HepG2 (cell line): ENCODE data around the gene GC. TPM values are rescaled to one million over a fixed set of nuclear protein-coding genes. Genes with fewer than 3 reads are reported as not detected.

ENCODE experiments used
- ATAC-seq: fragments of 200-7000 bp; cut with Tn5 transposase; 3 replicates; pipeline ENCODE4 v1.9.1; 2020; ENCODE audit warnings: mild to moderate bottlenecking, moderate library complexity
- BruUV-seq: library from RNA; stranded (reverse); fragments of 400-500 nt; replicated peaks from 2 replicates; lab custom pipeline; 2021; lab: Mats Ljungman, UMichigan
- CTCF ChIA-PET: fragments of 300-600 bp; formaldehyde crosslinking; extraction: SDS; loops from one replicate; lab custom pipeline; 2021; ENCODE audit warnings: low total read pairs, inconsistent platforms, low intra/inter-chr PET ratio; lab: Yijun Ruan, JAX
- POLR2A ChIA-PET: fragments of 350-600 bp; sonication (Branson Sonifier 250); formaldehyde crosslinking; loops from one replicate; lab custom pipeline; 2020; ENCODE audit warnings: antibody characterized with exemption, inconsistent platforms; lab: Yijun Ruan, JAX
- DNase-seq: peaks from one replicate; pipeline ENCODE4 v3.0.0-alpha.2; 2015; ENCODE audit warnings: low spot score
- FAIRE-seq: peaks from 3 replicates; lab custom pipeline; 2011; peaks lifted over from hg19 to GRCh38; lab: Jason Lieb, UNC
- H2AFZ ChIP-seq: one replicate; pipeline ENCODE4 v1.6.1; 2011; ENCODE audit warnings: low read length, inconsistent platforms
- H3K27ac ChIP-seq: fragments of 300-600 bp; 3 replicates; pipeline ENCODE4 v1.8.0; 2011; ENCODE audit warnings: mixed run types, mild to moderate bottlenecking, mixed read lengths, low read length, inconsistent platforms; ENCODE audit not compliant: insufficient read depth; ENCODE audit errors: extremely low read length
- H3K27me3 ChIP-seq, 2 experiments: fragments of 200-600 bp in 1 of 2; 2 replicates in 1 of 2; 3 replicates in 1 of 2; pipeline versions ENCODE4 v1.6.0 to v1.8.0; 2011; ENCODE audit warnings: low read length in 2 of 2, mild to moderate bottlenecking in 2 of 2, moderate library complexity in 2 of 2, inconsistent platforms in 1 of 2; ENCODE audit not compliant: insufficient read depth in 2 of 2, control insufficient read depth in 1 of 2
- H3K36me3 ChIP-seq, 2 experiments: fragments of 200-600 bp in 1 of 2; replicated peaks in 1 of 2; 2 replicates in 1 of 2; 3 replicates in 1 of 2; pipeline versions ENCODE4 v1.5.1 to v1.8.0; 2011; ENCODE audit warnings: low read length in 2 of 2, inconsistent platforms in 1 of 2; ENCODE audit not compliant: insufficient read depth in 2 of 2, control insufficient read depth in 1 of 2
- H3K4me1 ChIP-seq: 2 replicates; pipeline ENCODE4 v1.5.1; 2012; ENCODE audit warnings: low read length, inconsistent platforms; ENCODE audit not compliant: insufficient read depth
- H3K4me2 ChIP-seq: 2 replicates; pipeline ENCODE4 v1.6.0; 2011; ENCODE audit warnings: low read depth, low read length, inconsistent platforms
- H3K4me3 ChIP-seq, 3 experiments: fragments of 200-600 bp in 1 of 3; sonication (generic), shearing (Covaris generic) in 1 of 3; replicated peaks in 1 of 3; 2 replicates each; pipeline ENCODE4 v1.5.1; 2011 to 2016; ENCODE audit warnings: low read length in 3 of 3, inconsistent platforms in 2 of 3, low read depth in 2 of 3, mild to moderate bottlenecking in 2 of 3, control low read depth in 1 of 3, mixed read lengths in 1 of 3; ENCODE audit not compliant: insufficient read depth in 1 of 3
- H3K79me2 ChIP-seq: one replicate; pipeline ENCODE4 v1.6.1; 2011; ENCODE audit warnings: low read length, inconsistent platforms; ENCODE audit not compliant: insufficient read depth
- H3K9ac ChIP-seq: 2 replicates; pipeline ENCODE4 v1.6.0; 2011; ENCODE audit warnings: mild to moderate bottlenecking, low read depth, low read length, inconsistent platforms; ENCODE audit not compliant: insufficient read depth
- H3K9me3 ChIP-seq: 2 replicates; pipeline ENCODE4 v1.5.1; 2012; ENCODE audit warnings: mild to moderate bottlenecking, low read length
- H4K20me1 ChIP-seq: 2 replicates; pipeline ENCODE4 v1.6.0; 2011; ENCODE audit warnings: inconsistent platforms, mild to moderate bottlenecking, low read length, moderate library complexity; ENCODE audit not compliant: insufficient read depth
- KAT8 ChIP-seq: IDR thresholded peaks from 2 replicates; pipeline ENCODE4 v1.6.1; 2016; ENCODE audit warnings: missing genetic modification reagents, missing compliant biosample characterization
- TCF7L2 ChIP-seq: IDR thresholded peaks from 2 replicates; pipeline ENCODE4 v1.6.1; 2011; ENCODE audit warnings: mild to moderate bottlenecking, low read depth, low read length, moderate library complexity
- THAP9 ChIP-seq: sonication (generic); formaldehyde crosslinking; IDR thresholded peaks from 2 replicates; pipeline ENCODE4; 2020; ENCODE audit warnings: missing genetic modification reagents, mild to moderate bottlenecking, borderline replicate concordance
- WGBS: methylation state at CpG from one replicate; pipeline ENCODE4 v1.1.6; 2017; ENCODE audit warnings: low lambda C conversion rate; 5-methylcytosine and 5-hydroxymethylcytosine counted together
- in situ Hi-C: cut with HindIII; loops from 2 replicates; pipeline ENCODE4 v1.10.0; 2017; ENCODE audit warnings: low pct_unique_long_range_greater_than_20kb; ENCODE audit not compliant: extremely low pct_ligation_motif_present
- intact Hi-C: fragments of 100-400 bp; cut with micrococcal nuclease; formaldehyde crosslinking; loops from one replicate; pipeline ENCODE4 v1.10.0; 2022; ENCODE audit not compliant: unreplicated experiment
- polyA plus RNA-seq, 8 experiments: library from polyadenylated mRNA; depleted of rRNA in 3 of 8; stranded (reverse) in 7 of 8; unstranded in 1 of 8; fragments of >200 nt; fragmentation: Illumina TruSeq in 4 of 8; extraction: Trizol in 4 of 8; gene quantifications; 2 replicates each; pipeline versions ENCODE4 v1.2.1 to v1.2.3, GENCODE V29; 2011 to 2016; ENCODE audit warnings: low read depth in 4 of 8, missing spikeins in 1 of 8, mixed read lengths in 1 of 8; ENCODE audit not compliant: insufficient read depth in 1 of 8
- small RNA-seq, 3 experiments: library from RNA; depleted of rRNA; stranded (forward); fragments of <200 nt; gene quantifications; one replicate each; pipeline ENCODE3, GENCODE V24; 2012; ENCODE audit warnings: low read depth in 2 of 3, low replicate concordance in 1 of 3; ENCODE audit not compliant: insufficient read length in 3 of 3, insufficient read depth in 2 of 3
- total RNA-seq, 5 experiments: library from RNA; depleted of rRNA; stranded (reverse); fragments of >200 nt; fragmentation: Illumina TruSeq; extraction: Trizol; gene quantifications; 2 replicates each; pipeline ENCODE4 v1.2.3, GENCODE V29; 2016; ENCODE audit warnings: low read depth in 1 of 5

GC gene
- total and polyA plus RNA-seq, 2 of the 13 experiments (the other 11 are each of a cell fraction or from before 2014, with no cell fraction given), result 0.18 to 0.35 TPM

GRCh38 chr4:71692198-71692597 is 91.7 kb downstream of the GC start:
- Histone ChIP-seq H3K27me3 (no peaks in the 10 kb centered on the region), H2AFZ (no peak overlapping the region), H4K20me1 (no peaks in the 10 kb centered on the region), H3K27ac (no peak overlapping the region), H3K4me2 (no peak overlapping the region), H3K9ac (no peak overlapping the region), H3K4me1 (no peaks in the 10 kb centered on the region), H3K36me3 (no peaks in the 10 kb centered on the region), H3K9me3 (no peaks in the 10 kb centered on the region), H3K79me2 (no peaks in the 10 kb centered on the region), H3K4me3 (no peak overlapping the region)
- ChIA-PET POLR2A (no interaction called here), CTCF (no interaction called here)
- in situ Hi-C loops, result no loop called here
- whole genome bisulfite sequencing, result 0% methylated on average over 2 of the region's 2 CpGs
- no TSS peak for BruUV-seq
- ATAC-seq (no peak), DNase-seq (no peak), FAIRE-seq (no peak)
- intact Hi-C loops, result no loop called here
- no peak for TF ChIP-seq KAT8
- no peak for TF ChIP-seq TCF7L2
- no peak for TF ChIP-seq THAP9 (CRISPR knock-in tag)

Small RNA genes within 50 kb of the gene (small RNA-seq; reads per million reads assigned to genes)
- gene RNA5SP163, result 0 reads per million in 3 experiments

Other genes with a start within 250 kb of the GC start
- not detected in 2 replicates for gene NPFFR2, start 247.9 kb upstream of the GC start, total RNA-seq (2016; rRNA removed; fragmentation: Illumina TruSeq; extraction: Trizol)
- not detected in 2 replicates for gene NPFFR2, start 247.9 kb upstream of the GC start, polyA plus RNA-seq (2011; rRNA removed)